Brain microvascular endothelial cell (primary cell): ENCODE measurements around the gene PRKN.

Experiments
- DNase-seq: peaks from one replicate; pipeline ENCODE4 v3.0.0-alpha.2; 2020
- H3K27ac ChIP-seq: fragments of 250-450 bp; sonication (Bioruptor Pico); 2 replicates; pipeline ENCODE4 v1.5.1; 2020; ENCODE audit warnings: mild to moderate bottlenecking, moderate library complexity
- H3K27me3 ChIP-seq: fragments of 250-450 bp; sonication (Bioruptor Pico); replicated peaks from 2 replicates; pipeline ENCODE4 v1.5.1; 2020; ENCODE audit warnings: mild to moderate bottlenecking
- H3K36me3 ChIP-seq: fragments of 250-450 bp; sonication (Bioruptor Pico); replicated peaks from 2 replicates; pipeline ENCODE4 v1.5.1; 2020; ENCODE audit warnings: mild to moderate bottlenecking
- H3K4me3 ChIP-seq: 2 replicates; pipeline ENCODE4 v1.5.1; 2011; ENCODE audit warnings: low read depth, mild to moderate bottlenecking, control low read depth, low read length, moderate library complexity
- in situ Hi-C: cut with HindIII; loops from 2 replicates; pipeline ENCODE4 v1.10.0; 2017; ENCODE audit warnings: low sequenced_read_pairs, low pct_ligation_motif_present
- TF ChIP-seq, protein P1 (sequence below): IDR thresholded peaks from 2 replicates; pipeline ENCODE4 v1.5.1; 2011; ENCODE audit warnings: low read depth, mild to moderate bottlenecking, moderate library complexity, low read length, control low read depth, inconsistent platforms; ENCODE audit errors: missing control alignments

The PRKN gene

DNA sequence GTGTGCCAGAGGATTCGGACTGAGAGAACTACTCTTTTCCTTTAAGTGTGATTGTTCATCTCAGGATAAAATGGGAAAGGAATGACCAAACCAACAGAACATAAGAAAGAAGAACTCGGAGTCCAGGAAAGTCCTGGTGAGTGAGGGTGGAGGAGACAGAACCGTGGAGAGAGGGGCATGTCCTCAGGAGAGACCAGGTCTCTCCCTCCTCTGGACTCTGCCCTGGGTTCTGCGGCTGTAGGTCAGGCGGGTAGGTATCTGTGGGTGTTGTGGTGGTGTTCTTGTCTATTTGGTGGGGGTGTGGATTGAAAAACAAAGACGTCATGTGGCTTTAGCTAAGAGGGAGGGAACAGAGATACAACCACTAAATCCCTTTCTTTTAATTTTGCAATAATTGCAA, 1424.6 kb downstream of the PRKN start:
- no peak overlapping the region for H3K4me3 ChIP-seq
- peak overlapping the region; percentile 62 for H3K27ac ChIP-seq
- no peak for DNase-seq
- no peaks in the 10 kb centered on the region for H3K27me3 ChIP-seq
- TF ChIP-seq, protein P1, sequence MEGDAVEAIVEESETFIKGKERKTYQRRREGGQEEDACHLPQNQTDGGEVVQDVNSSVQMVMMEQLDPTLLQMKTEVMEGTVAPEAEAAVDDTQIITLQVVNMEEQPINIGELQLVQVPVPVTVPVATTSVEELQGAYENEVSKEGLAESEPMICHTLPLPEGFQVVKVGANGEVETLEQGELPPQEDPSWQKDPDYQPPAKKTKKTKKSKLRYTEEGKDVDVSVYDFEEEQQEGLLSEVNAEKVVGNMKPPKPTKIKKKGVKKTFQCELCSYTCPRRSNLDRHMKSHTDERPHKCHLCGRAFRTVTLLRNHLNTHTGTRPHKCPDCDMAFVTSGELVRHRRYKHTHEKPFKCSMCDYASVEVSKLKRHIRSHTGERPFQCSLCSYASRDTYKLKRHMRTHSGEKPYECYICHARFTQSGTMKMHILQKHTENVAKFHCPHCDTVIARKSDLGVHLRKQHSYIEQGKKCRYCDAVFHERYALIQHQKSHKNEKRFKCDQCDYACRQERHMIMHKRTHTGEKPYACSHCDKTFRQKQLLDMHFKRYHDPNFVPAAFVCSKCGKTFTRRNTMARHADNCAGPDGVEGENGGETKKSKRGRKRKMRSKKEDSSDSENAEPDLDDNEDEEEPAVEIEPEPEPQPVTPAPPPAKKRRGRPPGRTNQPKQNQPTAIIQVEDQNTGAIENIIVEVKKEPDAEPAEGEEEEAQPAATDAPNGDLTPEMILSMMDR: no peak
- in situ Hi-C loops: no loop called here
- no peaks in the 10 kb centered on the region for H3K36me3 ChIP-seq

DNA sequence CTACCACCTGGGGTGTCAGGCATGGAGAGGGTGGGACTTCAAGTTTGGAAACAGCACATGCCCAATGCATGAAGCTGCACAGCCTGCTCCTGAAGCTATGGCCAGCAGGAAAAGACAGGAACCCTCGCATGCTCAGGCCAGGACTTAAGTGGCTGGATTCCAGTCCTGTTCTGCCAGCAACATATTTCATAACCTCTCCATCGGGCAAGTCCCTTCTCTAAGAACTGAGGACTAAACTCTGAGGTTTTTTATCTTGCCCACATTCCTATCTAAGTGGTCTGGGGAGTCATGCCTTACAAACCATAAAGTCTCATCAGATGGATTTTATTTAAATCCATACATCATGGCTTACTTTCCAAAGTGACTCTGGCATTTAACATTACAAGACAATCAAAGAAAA, 1426.2 kb downstream of the PRKN start:
- DNase-seq: peak; percentile 47
- no peak overlapping the region for H3K27ac ChIP-seq
- TF ChIP-seq, protein P1: no peak

GRCh38 chr6:161300823-161301222, 1426.7 kb downstream of the PRKN start:
- TF ChIP-seq, protein P1: no peak
- Histone ChIP-seq H3K27me3 (no peaks in the 10 kb centered on the region), H3K4me3 (no peak overlapping the region), H3K36me3 (no peaks in the 10 kb centered on the region), H3K27ac (no peak overlapping the region)
- in situ Hi-C loops: no loop called here
- no peak for DNase-seq

More for the DNA sequence above, 1426.2 kb downstream of the PRKN start:
- no peaks in the 10 kb centered on the region for H3K27me3 ChIP-seq
- H3K36me3 ChIP-seq: no peaks in the 10 kb centered on the region
- in situ Hi-C loops: no loop called here
- no peak overlapping the region for H3K4me3 ChIP-seq

GRCh38 chr6:161299726-161300125, 1427.8 kb downstream of the PRKN start:
- TF ChIP-seq, protein P1: no peak
- no peak overlapping the region for H3K27ac ChIP-seq
- in situ Hi-C loops: no loop called here
- no peak for DNase-seq
- no peaks in the 10 kb centered on the region for H3K27me3 ChIP-seq
- no peak overlapping the region for H3K4me3 ChIP-seq
- no peaks in the 10 kb centered on the region for H3K36me3 ChIP-seq
